H1 (cell line): ENCODE measurements around the gene WDR45B. TPM values are rescaled to one million over a fixed set of nuclear protein-coding genes. Genes with fewer than 3 reads are reported as not detected.

Source experiments
- ATF2 ChIP-seq: IDR thresholded peaks from 2 replicates; pipeline ENCODE4 v1.6.1; 2012; ENCODE audit warnings: low read length, inconsistent platforms
- ATF3 ChIP-seq: IDR thresholded peaks from 2 replicates; pipeline ENCODE4 v1.6.1; 2011; ENCODE audit warnings: low read depth, mild to moderate bottlenecking, low read length; ENCODE audit not compliant: insufficient read depth
- CBX5 ChIP-seq: fragments of 300-800, 300-1000 bp; sonication (generic); IDR thresholded peaks from 2 replicates; pipeline ENCODE4 v1.7.1; 2016; ENCODE audit warnings: antibody characterized with exemption, low read length, low read depth
- CHD7 ChIP-seq: fragments of 300-600 bp; sonication (generic); IDR thresholded peaks from 2 replicates; pipeline ENCODE4 v1.7.1; 2012; ENCODE audit warnings: low read length, moderate library complexity, mild to moderate bottlenecking, inconsistent platforms; ENCODE audit not compliant: insufficient replicate concordance
- NANOG ChIP-seq: IDR thresholded peaks from 2 replicates; pipeline ENCODE4 v1.6.1; 2011; ENCODE audit warnings: low read length, low read depth, mild to moderate bottlenecking, inconsistent platforms; ENCODE audit not compliant: insufficient read depth, poor library complexity, severe bottlenecking
- RBBP5 ChIP-seq: IDR thresholded peaks from 2 replicates; pipeline ENCODE4 v1.7.1; 2012; ENCODE audit warnings: low read depth, mild to moderate bottlenecking, inconsistent platforms, low read length, moderate library complexity, borderline replicate concordance
- SP4 ChIP-seq: IDR thresholded peaks from 2 replicates; pipeline ENCODE4 v1.6.1; 2012; ENCODE audit warnings: low read length, inconsistent platforms
- TCF12 ChIP-seq: IDR thresholded peaks from 2 replicates; pipeline ENCODE4 v1.6.1; 2011; ENCODE audit warnings: low read depth, mild to moderate bottlenecking, low read length
- polyA plus RNA-seq, 7 experiments: library from polyadenylated mRNA; depleted of rRNA in 3 of 7; stranded (reverse) in 5 of 7; unstranded in 2 of 7; fragments of >200 nt in 5 of 7; fragments of 200-250 nt in 2 of 7; gene quantifications; 1 replicate in 5 of 7; 2 replicates in 1 of 7; 4 replicates in 1 of 7; pipeline versions ENCODE4 v1.2.1 to v1.2.3, GENCODE V29; 2011 to 2013; ENCODE audit warnings: missing spikeins in 2 of 7, mixed read lengths in 2 of 7
- total RNA-seq: library from RNA; stranded (reverse); fragmentation: NEBNext Ultra II Directional; extraction: Animal tissue kit (Norgen Biotek cat#: 25700); gene quantifications from 2 replicates; pipeline ENCODE4 v1.2.1, GENCODE V29; 2021

Gene WDR45B
- total and polyA plus RNA-seq, 2 of the 8 experiments (the other 6 are each of a cell fraction or from before 2014, with no cell fraction given) = 82.0 to 100 TPM

GRCh38 chr17:82590881-82591539 lies 57.2 kb downstream of the WDR45B start (continued):
- TF ChIP-seq CHD7 (no peak), TCF12 (no peak), ATF2 (no peak), CBX5 (no peak), RBBP5 (no peak), NANOG (no peak), ATF3 (no peak), SP4 (no peak)
